ENCODE data around the gene SH3RF3.

DNA sequence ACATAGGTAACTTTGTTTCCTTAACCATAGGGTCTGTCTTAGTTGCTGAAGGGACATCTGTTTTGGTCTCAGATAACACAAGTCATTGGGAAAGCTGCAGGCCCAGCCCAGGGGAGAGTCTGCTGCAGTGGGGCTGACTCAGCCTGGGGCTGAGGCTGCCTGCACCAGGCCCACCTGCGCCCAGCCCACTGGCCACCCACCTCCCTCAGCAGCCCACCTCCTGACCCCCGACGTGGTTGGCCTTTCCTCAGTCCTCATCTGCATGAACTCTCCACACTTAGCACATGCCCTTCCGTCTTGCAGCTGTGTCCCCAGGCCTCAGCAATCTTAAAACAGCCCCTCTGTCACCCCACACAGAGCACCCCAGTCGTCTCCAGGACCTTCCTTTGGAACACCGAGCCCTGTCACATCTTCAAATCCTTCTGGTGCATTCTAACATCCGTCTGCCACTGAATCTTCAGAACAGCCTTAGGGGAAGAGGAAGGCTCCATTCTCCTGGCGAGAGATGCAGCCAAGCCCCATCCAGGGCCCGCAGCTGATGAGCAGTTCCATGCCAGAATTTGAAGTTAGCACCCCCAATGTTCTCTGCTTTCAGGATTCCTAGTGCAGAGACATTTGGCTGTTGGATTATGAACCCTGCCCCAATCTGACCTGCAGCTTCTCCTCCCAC, 253.4 kb downstream of the SH3RF3 start:
- no peak for TF ChIP-seq POLR2A (IDR thresholded peaks at IDR 0.05; ENCODE audit: extremely low read depth, insufficient read length)
- TF ChIP-seq, protein P1, sequence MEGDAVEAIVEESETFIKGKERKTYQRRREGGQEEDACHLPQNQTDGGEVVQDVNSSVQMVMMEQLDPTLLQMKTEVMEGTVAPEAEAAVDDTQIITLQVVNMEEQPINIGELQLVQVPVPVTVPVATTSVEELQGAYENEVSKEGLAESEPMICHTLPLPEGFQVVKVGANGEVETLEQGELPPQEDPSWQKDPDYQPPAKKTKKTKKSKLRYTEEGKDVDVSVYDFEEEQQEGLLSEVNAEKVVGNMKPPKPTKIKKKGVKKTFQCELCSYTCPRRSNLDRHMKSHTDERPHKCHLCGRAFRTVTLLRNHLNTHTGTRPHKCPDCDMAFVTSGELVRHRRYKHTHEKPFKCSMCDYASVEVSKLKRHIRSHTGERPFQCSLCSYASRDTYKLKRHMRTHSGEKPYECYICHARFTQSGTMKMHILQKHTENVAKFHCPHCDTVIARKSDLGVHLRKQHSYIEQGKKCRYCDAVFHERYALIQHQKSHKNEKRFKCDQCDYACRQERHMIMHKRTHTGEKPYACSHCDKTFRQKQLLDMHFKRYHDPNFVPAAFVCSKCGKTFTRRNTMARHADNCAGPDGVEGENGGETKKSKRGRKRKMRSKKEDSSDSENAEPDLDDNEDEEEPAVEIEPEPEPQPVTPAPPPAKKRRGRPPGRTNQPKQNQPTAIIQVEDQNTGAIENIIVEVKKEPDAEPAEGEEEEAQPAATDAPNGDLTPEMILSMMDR (IDR thresholded peaks at IDR 0.05; ENCODE audit: low read depth, low read length): no peak
- no peak for TF ChIP-seq MAX (IDR thresholded peaks at IDR 0.05; ENCODE audit: low read depth, low read length)

Measured in NB4 (cell line).